ENCODE measurements around the gene RABL6.

RABL6 gene

DNA sequence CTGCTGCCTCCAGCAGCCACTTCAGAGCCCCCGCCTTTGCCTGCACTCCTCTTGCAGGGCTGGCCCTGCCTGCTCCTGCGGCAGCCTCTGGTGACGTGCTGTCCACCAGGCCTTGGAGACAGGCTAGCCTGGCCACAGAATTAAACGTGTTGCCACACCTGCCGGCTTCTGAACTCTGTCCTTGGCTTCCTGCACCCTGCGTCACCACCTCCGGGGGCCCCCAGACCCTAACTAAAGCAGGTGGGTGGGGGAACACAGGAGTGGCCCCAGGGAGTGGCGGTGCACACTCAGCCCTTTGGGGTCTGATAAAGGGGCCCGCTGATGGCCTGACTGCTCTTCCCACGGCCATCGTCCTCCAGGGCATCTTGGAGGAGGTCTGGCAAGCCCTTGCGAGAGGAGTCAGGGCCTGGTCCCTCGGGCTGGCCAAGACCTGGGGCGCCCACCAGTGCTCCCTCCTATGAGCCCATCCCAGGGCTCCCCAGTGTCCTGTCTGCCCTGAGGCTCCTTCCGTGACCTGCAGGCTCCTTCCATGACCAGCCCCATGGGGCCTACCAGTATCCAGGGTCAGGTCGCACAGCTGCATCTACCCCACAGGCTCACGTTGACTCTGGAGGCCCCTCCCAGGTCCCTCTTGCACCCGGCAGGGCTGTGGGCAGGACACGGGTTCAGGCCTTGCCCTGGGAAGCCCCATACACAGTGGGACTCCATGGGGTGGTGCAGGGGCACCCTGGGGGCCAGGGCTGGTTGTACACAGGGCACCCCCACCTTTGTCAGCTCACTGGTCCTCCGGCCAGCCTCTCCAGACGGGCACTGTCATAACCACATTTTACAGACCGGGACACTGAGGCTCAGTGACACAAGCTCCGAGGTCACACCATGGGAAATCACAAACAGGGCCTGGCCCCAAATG lies 43.4 kb downstream of the RABL6 start:
- no peak for TF ChIP-seq POLR2AphosphoS5 (IDR thresholded peaks at IDR 0.05; ENCODE audit: low read depth)
- no peak for TF ChIP-seq GABPA (IDR thresholded peaks at IDR 0.05; ENCODE audit: low read depth)
- TF ChIP-seq REST (IDR thresholded peaks at IDR 0.05; ENCODE audit: insufficient replicate concordance, low read depth) = no peak
- TF ChIP-seq SPI1 (IDR thresholded peaks at IDR 0.05; ENCODE audit: borderline replicate concordance, low read depth) = no peak
- no peak for TF ChIP-seq CTCF (IDR thresholded peaks at IDR 0.05; ENCODE audit: insufficient read depth, low read length)
- no peaks in the 10 kb centered on the region for H3K27me3 ChIP-seq (ENCODE audit: insufficient read depth, poor library complexity, severe bottlenecking)
- no peak for DNase-seq (ENCODE audit: low read depth in 1 of 2, low spot score in 1 of 2)
- no peak overlapping the region for H3K4me3 ChIP-seq (replicated peaks; ENCODE audit: insufficient read depth, low read length)
- no peak overlapping the region for H3K27ac ChIP-seq (replicated peaks)

DNA sequence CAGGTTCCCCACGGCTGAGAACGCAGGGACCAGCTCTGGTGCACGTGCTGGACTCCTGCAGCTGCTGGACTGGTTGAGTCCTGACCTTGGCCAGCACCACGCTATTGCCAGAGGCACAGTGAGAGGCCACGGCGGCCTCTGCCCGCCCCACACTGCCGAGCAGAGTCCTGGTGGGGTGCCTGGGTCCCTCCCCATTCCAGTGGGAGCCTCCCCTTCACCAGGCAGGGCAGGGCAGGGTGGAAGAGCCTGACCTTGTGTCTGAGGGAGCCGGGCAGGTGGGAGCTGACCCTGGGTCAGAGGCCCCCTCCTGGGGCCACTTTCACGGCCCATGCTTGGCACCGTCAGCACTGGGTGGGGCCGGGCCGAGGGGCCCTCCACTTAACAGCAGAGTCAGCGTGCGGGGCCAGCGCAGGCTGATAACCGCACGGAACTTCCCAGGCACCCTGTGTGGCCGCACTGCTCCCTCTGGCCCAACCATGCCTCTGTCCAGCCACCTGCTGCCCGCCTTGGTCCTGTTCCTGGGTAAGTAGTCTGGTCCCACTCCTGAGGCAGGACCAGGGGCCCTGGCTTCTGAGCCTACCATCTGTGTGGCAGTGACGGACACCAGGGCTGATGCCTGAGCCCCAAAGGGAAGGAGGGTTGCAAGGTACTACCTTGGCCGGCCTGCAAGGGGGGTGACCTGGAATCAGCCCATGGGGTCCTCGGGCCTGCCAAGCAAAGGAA lies 44.4 kb downstream of the RABL6 start, which contains the start of gene MAMDC4:
MAMDC4 (plus strand) TSS at position 406 of the 723 bp plus-strand sequence; CDS start at position 477, 71 bp downstream.
- Histone ChIP-seq H3K27me3 (ENCODE audit: insufficient read depth, poor library complexity, severe bottlenecking) (no peaks in the 10 kb centered on the region), H3K27ac (replicated peaks) (no peak within 1 kb of the TSS), H3K4me3 (replicated peaks; ENCODE audit: insufficient read depth, low read length) (no peak within 1 kb of the TSS)
- no peak for DNase-seq (ENCODE audit: low read depth in 1 of 2, low spot score in 1 of 2)
- TF ChIP-seq GABPA (IDR thresholded peaks at IDR 0.05; ENCODE audit: low read depth) (no peak), REST (IDR thresholded peaks at IDR 0.05; ENCODE audit: insufficient replicate concordance, low read depth) (no peak), POLR2AphosphoS5 (IDR thresholded peaks at IDR 0.05; ENCODE audit: low read depth) (no peak), SPI1 (IDR thresholded peaks at IDR 0.05; ENCODE audit: borderline replicate concordance, low read depth) (no peak), CTCF (IDR thresholded peaks at IDR 0.05; ENCODE audit: insufficient read depth, low read length) (no peak)

GRCh38 chr9:136852664-136853595 lies 45.2 kb downstream of the RABL6 start:
- H3K27me3 ChIP-seq (ENCODE audit: insufficient read depth, poor library complexity, severe bottlenecking) = no peaks in the 10 kb centered on the region
- no peak overlapping the region for H3K4me3 ChIP-seq (replicated peaks; ENCODE audit: insufficient read depth, low read length)
- TF ChIP-seq GABPA (IDR thresholded peaks at IDR 0.05; ENCODE audit: low read depth) (no peak), SPI1 (IDR thresholded peaks at IDR 0.05; ENCODE audit: borderline replicate concordance, low read depth) (no peak), REST (IDR thresholded peaks at IDR 0.05; ENCODE audit: insufficient replicate concordance, low read depth) (no peak), POLR2AphosphoS5 (IDR thresholded peaks at IDR 0.05; ENCODE audit: low read depth) (no peak), CTCF (IDR thresholded peaks at IDR 0.05; ENCODE audit: insufficient read depth, low read length) (no peak)
- no peak overlapping the region for H3K27ac ChIP-seq (replicated peaks)
- no peak for DNase-seq (ENCODE audit: low read depth in 1 of 2, low spot score in 1 of 2)
